ENCODE measurements around the gene SMC5. TPM values are rescaled to one million over a fixed set of nuclear protein-coding genes. Genes with fewer than 3 reads are reported as not detected.

Gene SMC5
- total RNA-seq, 2 donors from 2014 or later: 29.0 to 36.7 TPM

DNA sequence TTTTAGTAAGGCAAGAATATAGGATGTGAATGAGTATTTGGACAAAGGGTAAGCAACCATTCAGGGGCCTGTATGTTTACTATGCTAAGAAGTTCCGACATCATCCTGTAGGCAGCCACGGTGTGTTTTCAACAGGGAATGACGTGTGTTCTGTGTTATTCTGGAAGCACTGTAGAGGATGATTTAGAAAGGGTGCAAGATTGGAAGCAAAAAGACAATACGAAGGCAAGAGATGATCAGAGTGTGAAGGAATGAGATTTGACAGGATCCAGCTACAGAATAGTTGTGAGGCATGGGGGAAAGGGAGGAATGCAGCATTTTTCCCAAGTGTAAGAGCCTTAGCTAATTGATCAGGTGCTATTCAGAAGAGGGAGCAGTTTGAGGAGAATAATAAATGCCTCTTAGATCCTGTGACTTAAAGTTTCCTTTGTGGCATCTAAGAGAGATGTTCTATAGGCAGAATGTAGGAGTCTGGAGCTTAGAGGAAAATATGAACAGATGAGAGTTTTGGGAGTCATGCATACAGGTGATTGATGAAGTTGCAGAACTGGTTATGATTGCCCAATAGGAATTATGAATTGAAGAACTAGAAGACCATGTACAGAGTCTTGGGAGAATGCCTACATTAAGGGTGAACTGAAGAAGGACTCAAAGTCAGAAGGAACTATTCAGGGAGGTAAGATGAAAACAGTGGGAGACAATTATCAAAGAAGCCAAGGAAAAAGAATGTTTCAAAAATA is 2.5 kb downstream of the SMC5 start:
- ATAC-seq (no peak), DNase-seq (no peak)
- intact Hi-C loops (cut with DNase I, micrococcal nuclease): loop anchor here in 1 of 2 donors (10.0 kb wide), 1 partner anchor 74 kb away; no protein-coding TSS in a partner anchor

DNA sequence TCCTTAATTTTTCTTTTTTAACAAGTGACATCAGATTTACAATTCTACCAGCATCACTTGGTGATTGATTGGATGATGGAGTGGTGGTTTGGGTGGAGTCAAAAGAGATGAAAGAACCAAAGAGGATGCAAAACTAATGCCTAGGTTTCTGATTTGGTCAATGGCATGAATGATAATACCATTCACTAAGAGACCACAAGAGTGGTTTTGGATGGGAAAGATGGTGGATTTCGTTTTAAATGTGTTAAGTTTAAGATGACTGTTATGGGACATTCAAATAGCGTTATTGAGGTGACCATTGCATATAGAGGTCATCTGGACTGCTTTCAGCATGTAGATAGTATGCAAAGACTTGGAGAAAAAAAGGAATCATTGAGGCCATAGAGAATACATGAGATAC is 3.6 kb downstream of the SMC5 start:
- intact Hi-C loops (cut with DNase I, micrococcal nuclease): loop anchor here in 1 of 2 donors (10.0 kb wide), 1 partner anchor 72 kb away; no protein-coding TSS in a partner anchor
- no peak for ATAC-seq
- DNase-seq: no peak

DNA sequence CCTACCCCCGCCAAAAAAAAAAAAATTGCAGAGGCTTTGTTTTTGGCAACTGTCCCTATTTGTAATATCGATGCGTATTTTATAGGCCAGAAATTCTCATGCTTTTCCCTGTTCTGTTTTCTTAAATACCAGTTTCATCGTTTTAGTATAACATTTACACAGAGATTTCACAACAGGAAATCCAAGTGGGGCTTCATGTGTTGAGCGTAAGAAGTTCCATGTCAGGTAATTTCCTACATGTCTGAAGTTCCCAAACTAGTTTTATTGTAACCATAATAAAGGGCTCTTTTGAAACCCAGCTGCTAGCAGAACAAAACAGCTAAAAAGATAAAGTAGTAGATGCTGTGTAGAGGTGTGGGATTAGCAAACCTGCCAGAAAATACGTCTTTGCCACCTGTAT is 4.2 kb downstream of the SMC5 start:
- no peak for ATAC-seq
- intact Hi-C loops (cut with DNase I, micrococcal nuclease): loop anchor here in 1 of 2 donors (10.0 kb wide), 1 partner anchor 72 kb away; no protein-coding TSS in a partner anchor
- no peak for DNase-seq

DNA sequence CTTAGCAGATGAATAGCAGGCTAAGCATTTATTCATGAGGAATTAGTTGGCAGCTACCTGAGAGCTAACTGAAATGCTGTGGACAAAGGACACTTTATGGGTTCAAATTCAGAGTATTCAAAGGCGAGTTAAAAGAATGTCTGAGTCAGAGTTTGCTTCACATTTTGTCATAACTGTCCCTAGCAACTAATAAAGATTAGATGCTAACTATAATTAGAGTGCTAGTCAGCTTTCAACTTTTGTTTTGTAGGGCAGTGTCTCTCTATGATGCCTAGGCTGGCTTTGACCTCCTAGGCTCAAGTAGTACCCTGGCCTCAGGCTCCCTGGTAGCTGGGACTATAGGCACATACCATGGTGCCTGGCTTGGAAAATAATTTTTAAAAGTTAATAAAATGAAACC is 4.6 kb downstream of the SMC5 start:
- no peak for ATAC-seq
- no peak for DNase-seq
- intact Hi-C loops (cut with DNase I, micrococcal nuclease): loop anchor here in 1 of 2 donors (10.0 kb wide), 1 partner anchor 71 kb away; no protein-coding TSS in a partner anchor

DNA sequence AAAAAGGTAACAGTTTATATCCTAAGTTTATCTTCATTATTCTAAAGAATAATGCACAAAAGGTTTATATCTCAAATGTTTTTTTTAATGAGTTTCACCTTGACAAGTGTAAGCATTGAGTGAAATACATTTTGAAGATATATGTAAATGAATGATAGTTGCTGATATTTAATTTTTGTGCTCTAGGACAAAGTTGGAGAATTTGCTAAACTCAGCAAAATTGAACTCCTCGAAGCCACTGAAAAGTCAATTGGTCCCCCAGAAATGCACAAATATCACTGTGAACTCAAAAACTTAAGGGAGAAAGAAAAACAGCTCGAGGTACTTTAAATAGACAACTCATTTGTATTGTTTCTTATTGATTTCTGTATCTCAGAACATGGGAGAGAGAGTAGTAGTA is 19.5 kb downstream of the SMC5 start:
- no peak for DNase-seq
- intact Hi-C loops (cut with DNase I, micrococcal nuclease): no loop called here
- ATAC-seq: no peak

DNA sequence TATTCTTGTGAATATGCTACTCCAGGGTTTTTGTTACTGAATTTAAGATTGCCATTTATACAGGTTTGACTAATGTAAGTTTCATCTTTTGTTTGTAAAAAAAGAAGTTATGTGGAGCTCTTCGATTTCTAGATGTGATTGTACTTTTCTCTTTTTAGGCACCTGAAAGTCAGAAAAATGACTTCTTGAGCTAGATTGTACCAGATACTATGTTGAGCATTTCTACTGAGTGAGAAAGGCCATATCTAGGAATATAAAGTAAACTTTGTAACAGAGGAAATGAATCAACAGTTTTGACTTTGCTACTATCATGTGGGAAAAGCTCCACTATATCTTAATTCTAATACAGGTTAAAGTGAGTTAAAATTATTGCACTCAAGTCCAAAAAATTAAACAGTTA is 25.1 kb downstream of the SMC5 start:
- ATAC-seq (no peak), DNase-seq (no peak)
- intact Hi-C loops (cut with DNase I, micrococcal nuclease): no loop called here

DNA sequence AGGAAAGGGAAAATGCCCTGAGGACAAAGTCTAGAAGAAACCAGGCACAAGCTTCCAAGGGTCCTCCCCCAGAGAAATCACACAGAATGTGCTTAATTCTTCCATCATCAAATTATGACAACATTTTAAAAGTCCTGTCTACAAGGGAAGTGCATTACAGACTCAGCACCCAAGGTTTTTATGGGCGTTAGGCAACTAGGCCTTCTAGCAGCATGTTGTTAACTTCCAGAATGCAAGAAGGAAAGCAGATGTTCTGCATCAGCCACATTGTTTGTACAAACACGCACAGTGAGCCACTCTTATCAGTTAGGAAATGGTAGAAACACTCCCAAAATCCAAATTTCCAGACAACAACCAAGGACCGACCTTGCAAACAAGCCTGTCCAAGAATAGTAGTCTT is 26.5 kb downstream of the SMC5 start:
- intact Hi-C loops (cut with DNase I, micrococcal nuclease): no loop called here
- ATAC-seq (no peak), DNase-seq (no peak)

DNA sequence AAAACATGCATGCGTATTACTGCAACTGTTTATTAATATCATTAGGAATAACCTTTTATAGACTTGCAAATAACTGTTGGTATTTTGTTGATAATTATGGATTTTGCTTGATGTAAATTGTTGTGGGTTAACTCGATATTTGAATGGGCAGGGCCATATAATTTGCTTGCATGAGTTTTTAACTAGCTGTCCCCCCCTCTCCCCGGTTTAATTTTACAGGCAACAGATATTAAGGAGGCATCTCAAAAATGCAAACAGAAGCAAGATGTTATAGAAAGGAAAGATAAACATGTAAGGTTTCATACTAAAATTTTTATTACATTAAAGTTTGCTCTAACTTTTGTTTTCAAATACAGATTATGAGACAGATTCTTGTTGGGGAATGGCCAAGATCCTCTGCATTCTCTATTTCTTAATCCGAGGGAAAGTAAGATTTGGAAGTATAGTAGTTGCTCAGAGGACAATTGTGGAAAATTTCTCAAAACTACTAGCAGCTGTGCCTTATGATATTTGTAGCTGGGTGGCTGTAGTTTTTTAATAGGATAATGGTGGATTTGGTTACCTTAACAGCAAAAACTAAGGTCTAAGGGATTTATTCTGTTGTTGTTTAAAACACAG is 27.3 kb downstream of the SMC5 start:
- DNase-seq (no peak), ATAC-seq (no peak)
- intact Hi-C loops (cut with DNase I, micrococcal nuclease): no loop called here

DNA sequence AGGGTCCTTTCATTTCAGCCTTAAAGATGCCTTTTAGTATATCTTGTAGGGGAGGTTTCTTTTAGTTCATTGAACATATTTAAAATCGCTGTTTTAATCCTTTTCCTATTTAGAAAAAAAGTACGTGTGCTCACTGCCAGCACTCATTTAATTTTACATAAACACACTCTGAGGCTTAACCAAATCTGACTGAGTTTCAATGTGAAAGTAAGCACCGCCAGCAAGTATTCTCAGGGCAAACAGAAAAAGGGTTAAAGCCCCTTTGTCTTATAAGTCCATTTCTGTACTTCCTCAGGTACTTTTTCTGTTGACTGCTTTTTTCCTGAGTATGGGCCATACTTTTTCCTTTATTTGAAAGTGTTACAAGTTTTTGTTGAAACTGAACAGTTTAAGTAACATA is 31.8 kb downstream of the SMC5 start:
- DNase-seq (no peak), ATAC-seq (no peak)
- intact Hi-C loops (cut with DNase I, micrococcal nuclease): no loop called here

DNA sequence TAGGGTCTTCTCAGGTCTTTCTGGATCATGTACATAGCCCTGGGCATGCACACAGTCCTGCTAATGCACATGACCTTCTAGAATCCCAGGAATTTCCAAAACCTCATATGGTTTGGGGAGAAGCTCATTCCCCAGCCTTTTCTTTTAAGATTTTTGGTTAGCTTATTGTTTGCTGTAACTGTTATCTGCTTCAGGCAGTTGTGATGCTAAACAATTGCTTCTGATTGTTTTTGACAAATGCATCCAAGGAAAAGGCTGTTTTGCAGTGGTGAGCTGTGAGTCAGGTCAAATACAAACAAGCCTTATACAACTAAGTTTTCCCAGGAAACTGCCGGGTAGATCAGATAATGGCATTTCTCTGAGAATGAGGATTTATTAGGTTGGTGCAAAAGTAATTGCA is 32.7 kb downstream of the SMC5 start:
- intact Hi-C loops (cut with DNase I, micrococcal nuclease): no loop called here
- ATAC-seq (no peak), DNase-seq (no peak)

DNA sequence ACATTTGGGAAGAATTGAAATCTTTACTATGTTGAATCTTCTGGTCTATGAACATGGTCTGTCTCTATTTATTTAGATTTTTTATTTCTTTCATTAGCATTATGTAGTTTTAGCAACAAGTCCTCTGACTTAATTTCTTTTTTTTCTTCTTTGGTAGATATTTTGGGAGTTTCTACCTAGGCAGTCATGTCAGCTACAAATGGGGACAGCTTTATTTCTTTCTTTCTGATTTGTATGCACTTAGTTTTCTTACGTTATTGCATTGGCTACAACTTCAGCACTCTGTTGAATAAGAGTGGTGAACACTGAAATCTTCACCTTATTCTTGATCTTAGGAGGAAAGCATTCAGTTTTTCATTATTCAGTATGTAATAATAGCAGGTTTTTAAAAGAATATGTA is 33.5 kb downstream of the SMC5 start:
- ATAC-seq: no peak
- intact Hi-C loops (cut with DNase I, micrococcal nuclease): no loop called here

DNA sequence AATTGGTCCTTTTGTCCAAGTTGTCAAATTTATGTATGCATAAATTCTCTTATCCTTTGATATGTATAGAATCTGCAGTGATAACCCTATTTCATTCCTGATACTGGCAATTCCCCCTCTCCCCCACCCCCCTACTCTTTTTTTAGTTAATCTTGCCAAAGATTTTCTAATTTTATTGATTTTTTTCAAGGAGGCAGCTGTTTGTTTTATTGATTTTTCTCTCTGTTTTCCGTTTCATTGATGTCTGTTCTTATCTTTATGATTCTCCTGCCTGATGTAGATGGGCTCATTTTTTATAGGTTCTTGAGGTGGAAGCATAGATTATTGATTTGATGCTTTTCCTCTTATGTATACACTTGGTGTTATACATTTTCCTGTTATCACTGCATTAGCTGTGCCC is 34.4 kb downstream of the SMC5 start:
- ATAC-seq (no peak), DNase-seq (no peak)
- intact Hi-C loops (cut with DNase I, micrococcal nuclease): no loop called here

More for the DNA sequence above, 33.5 kb downstream of the SMC5 start:
- no peak for DNase-seq

DNA sequence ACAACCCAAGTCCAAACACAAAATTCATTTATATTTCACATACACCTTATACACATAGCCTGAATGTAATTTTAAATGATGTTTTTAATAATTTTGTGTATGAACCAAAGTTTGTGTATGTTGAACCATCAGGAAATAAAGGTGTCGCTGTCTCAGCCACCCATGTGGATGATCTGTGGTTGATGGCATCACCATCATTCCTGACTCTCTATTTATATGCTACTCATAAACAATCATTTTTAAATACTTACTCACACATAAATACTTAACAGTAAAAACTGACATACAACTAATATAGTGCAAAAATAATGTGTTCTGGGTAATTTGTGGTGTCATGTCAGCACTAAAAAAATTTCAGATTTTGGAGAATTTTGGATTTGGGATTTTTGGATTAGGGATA is 38.4 kb downstream of the SMC5 start:
- ATAC-seq (no peak), DNase-seq (no peak)
- intact Hi-C loops (cut with DNase I, micrococcal nuclease): no loop called here

DNA sequence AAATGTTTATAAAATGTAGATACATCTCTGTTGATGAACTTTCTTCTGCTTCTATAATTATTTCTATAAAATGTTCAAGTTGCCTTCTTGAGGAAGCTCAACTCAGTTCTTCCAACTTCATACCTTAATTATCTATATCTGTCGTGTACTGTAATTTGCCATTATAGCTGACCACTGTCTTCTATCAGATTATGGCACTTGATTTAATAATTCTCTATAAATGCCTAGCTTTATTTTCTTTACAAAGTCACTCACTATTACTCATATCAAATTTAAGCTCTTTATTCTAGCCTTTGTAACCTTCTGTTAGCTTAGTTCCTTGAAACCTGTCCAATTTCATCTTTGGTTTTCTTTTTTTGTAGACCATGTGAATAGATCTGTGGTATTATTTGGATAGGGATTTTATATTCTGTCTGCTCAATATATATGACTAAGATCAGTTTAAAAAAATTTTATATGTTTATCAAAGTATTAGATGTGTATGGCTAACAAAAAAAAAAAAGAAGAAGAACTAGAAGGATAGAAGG is 39.5 kb downstream of the SMC5 start:
- intact Hi-C loops (cut with DNase I, micrococcal nuclease): no loop called here
- DNase-seq: no peak
- ATAC-seq: no peak

DNA sequence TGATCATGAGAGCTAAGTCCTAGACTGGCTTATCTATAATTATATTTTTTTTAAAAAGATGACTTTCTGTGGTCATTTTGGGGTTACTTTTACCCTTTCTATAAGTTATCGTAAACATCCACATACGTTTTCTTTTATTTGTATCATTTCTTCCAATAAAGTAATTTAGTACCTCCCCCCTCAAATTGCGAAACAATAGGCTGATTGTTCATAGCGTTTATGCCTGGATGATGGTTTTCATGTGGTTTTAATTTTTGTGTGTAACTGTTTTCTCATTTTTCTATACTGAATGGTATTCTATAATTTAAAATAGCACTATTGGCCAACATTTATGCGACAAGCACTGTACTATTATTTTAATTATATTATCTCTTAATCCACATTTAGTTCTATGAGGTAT is 44.5 kb downstream of the SMC5 start:
- intact Hi-C loops (cut with DNase I, micrococcal nuclease): no loop called here
- no peak for ATAC-seq
- no peak for DNase-seq

DNA sequence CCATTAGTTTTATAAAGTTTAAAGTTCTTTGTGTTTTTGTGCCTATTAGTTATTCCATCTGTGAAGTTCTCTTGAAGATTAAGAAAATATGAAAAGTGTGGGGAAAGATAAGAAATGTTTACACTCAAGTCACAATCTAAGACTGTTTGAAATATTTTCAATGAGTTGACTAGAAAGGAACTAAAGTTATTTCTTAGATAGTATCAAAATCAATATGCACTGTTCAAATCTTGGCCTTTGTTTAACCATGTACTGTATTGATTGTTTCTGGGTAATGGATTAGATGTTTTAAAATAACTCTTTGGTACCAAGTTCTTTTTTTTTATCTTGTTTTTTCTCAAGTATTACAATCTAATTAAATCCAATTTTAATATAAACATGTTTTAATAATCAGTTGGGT is 46.0 kb downstream of the SMC5 start:
- ATAC-seq: no peak
- intact Hi-C loops (cut with DNase I, micrococcal nuclease): no loop called here
- no peak for DNase-seq

DNA sequence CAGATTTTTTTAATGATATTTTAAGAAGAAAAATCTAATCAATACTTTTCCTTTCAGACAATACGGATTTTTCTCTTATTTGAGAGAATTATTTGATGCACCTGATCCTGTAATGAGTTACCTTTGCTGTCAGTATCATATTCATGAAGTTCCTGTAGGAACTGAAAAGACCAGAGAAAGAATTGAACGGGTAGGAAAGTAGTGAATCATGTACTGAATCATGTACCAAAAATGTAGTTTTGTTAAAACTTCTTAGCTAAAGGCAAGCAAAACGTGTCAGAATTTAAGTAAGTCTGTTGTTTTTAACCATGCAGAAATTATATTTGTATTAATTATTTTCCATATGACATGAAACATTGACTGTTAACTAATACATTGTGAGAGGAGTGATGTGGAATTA is 56.6 kb downstream of the SMC5 start:
- ATAC-seq: no peak

DNA sequence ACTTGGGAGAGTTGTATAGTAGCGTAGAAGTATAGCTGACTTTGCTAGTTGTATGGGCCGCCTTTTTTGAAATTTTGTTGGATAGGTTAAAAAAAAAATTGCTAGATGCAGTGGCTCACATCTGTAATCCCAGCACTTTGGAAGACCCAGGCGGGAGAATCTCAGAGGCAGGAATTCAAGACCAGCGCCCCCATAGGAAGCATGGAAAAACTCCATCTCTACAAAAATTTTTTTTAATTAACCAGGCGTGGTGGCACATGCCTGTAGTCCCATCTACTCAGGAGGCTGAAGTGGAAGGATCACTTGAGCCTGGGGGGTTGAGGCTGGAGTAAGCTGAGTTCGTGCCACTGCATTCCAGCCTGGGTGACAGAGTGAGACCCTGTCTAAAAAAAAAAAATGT is 59.2 kb downstream of the SMC5 start:
- DNase-seq (no peak), ATAC-seq (no peak)
- intact Hi-C loops (cut with DNase I, micrococcal nuclease): no loop called here

More for the DNA sequence above, 56.6 kb downstream of the SMC5 start:
- intact Hi-C loops (cut with DNase I, micrococcal nuclease): no loop called here
- no peak for DNase-seq

DNA sequence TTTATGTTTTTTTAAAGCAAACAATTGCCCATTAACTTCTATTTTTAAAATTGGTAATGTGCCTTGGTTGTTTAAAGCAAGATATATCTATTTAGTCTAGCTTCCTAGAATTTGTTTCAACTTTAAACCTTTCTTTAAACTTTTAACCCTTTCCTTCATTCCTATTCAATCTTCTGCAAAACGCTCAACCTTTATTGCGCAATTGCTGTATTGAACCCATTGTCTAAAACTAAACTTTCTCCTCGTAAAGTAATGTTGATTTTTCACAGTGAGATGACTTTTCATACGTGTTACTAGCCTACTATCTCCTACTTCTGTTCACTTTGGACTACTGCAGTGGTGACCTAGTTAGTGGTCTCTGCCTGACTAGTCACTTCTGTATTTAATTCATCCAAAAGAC is 63.3 kb downstream of the SMC5 start:
- intact Hi-C loops (cut with DNase I, micrococcal nuclease): no loop called here
- no peak for DNase-seq
- no peak for ATAC-seq

DNA sequence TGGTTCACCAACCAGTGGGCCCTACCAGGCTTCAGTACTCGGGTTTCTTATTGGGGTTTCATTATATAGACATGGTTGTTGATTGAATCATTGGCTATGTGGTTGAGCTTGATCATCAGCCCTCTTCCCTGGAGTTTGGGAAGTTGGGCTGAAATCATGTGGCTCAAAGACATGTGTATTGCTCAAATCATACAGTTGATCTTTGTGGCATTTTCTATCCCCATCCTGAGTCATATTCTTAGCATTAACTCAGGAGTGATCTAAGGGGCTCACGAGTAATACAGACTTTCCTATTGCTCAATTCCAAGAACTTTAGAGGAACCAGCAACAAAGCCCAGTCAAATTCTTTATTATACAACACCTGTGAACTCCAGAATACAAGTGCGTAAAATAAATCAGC is 66.2 kb downstream of the SMC5 start:
- ATAC-seq (no peak), DNase-seq (no peak)
- intact Hi-C loops (cut with DNase I, micrococcal nuclease): no loop called here
